HCT116 (cell line): Measurements from ENCODE around the gene DOCK7. TPM values are rescaled to one million over a fixed set of nuclear protein-coding genes. Genes with fewer than 3 reads are reported as not detected.
A peak's percentile ranks its signal among the peaks of the same experiment; 100 is the strongest.

Experiments
- ATAC-seq: fragments of 200-7000 bp; cut with Tn5 transposase; 2 replicates; pipeline ENCODE4 v1.9.1; 2020; ENCODE audit warnings: mild to moderate bottlenecking, moderate library complexity
- BruUV-seq: library from RNA; stranded (reverse); fragments of 400-500 nt; replicated peaks from 2 replicates; lab custom pipeline; 2021; lab: Mats Ljungman, UMichigan
- CTCF ChIA-PET: fragments of 300-600 bp; sonication (Branson Sonifier 250); formaldehyde crosslinking; loops from one replicate; lab custom pipeline; 2021; ENCODE audit warnings: antibody characterized with exemption; lab: Charles Lee
- POLR2A ChIA-PET: fragments of 300-600, 350-600 bp; sonication (Branson Sonifier 250); formaldehyde crosslinking; loops from one replicate; lab custom pipeline; 2021; ENCODE audit warnings: antibody characterized with exemption; lab: Charles Lee
- RAD21 ChIA-PET, 2 experiments: fragments of 300-600 bp; sonication (Branson Sonifier 250); formaldehyde crosslinking; loops; one replicate each; lab custom pipeline; 2023; ENCODE audit warnings: low total read pairs in 2 of 2; ENCODE audit not compliant: uncharacterized antibody in 2 of 2, unreplicated experiment in 2 of 2, low non-redundant PET in 1 of 2; lab: Charles Lee
- DNase-seq: peaks from one replicate; pipeline ENCODE4 v3.0.0-alpha.2; 2010; ENCODE audit warnings: low read depth, low spot score
- H2AFZ ChIP-seq: fragments of 200-600 bp; shearing (Covaris generic), sonication (generic); 2 replicates; pipeline ENCODE4 v1.6.1; 2017; ENCODE audit warnings: low read depth, mixed run types, mixed read lengths, antibody characterized with exemption, low read length; ENCODE audit not compliant: poor library complexity, severe bottlenecking
- H3K27ac ChIP-seq: 2 replicates; pipeline ENCODE4 v1.5.1; 2012; ENCODE audit warnings: low read depth, low read length
- H3K27me3 ChIP-seq: fragments of 200-600 bp; sonication (generic); 2 replicates; pipeline ENCODE4 v1.6.1; 2016; ENCODE audit warnings: mixed run types, low read length, mixed read lengths; ENCODE audit not compliant: insufficient read depth
- H3K36me3 ChIP-seq, 2 experiments: fragments of 200-500 bp in 1 of 2; fragments of 200-600 bp in 1 of 2; sonication (Bioruptor generic) in 1 of 2; sonication (generic) in 1 of 2; 2 replicates each; pipeline versions ENCODE4 v1.5.1 to v1.6.1; 2014 to 2016; ENCODE audit warnings: low read length in 2 of 2, inconsistent platforms in 1 of 2, mixed read lengths in 1 of 2, mixed run types in 1 of 2; ENCODE audit not compliant: insufficient read depth in 2 of 2, control insufficient read depth in 1 of 2
- H3K4me1 ChIP-seq, 2 experiments: fragments of 200-600 bp in 1 of 2; sonication (generic) in 1 of 2; 2 replicates each; pipeline versions ENCODE4 v1.5.1 to v1.6.1; 2012 to 2017; ENCODE audit warnings: low read length in 2 of 2, inconsistent platforms in 1 of 2, mild to moderate bottlenecking in 1 of 2, mixed read lengths in 1 of 2, mixed run types in 1 of 2, moderate library complexity in 1 of 2; ENCODE audit not compliant: insufficient read depth in 2 of 2, control insufficient read depth in 1 of 2
- H3K4me2 ChIP-seq: fragments of 200-600 bp; sonication (generic); 2 replicates; pipeline ENCODE4 v1.6.1; 2017; ENCODE audit warnings: mixed run types, low read length, mixed read lengths
- H3K4me3 ChIP-seq, 2 experiments: fragments of 200-600 bp in 1 of 2; sonication (generic) in 1 of 2; replicated peaks in 1 of 2; 2 replicates each; pipeline ENCODE4 v1.5.1; 2011 to 2016; ENCODE audit warnings: low read length in 2 of 2, control low read depth in 1 of 2, low read depth in 1 of 2, mild to moderate bottlenecking in 1 of 2, mixed read lengths in 1 of 2, mixed run types in 1 of 2
- H3K79me2 ChIP-seq: fragments of 200-600 bp; sonication (generic); 2 replicates; pipeline ENCODE4 v1.6.1; 2017; ENCODE audit warnings: mild to moderate bottlenecking, mixed run types, low read length, moderate library complexity, mixed read lengths; ENCODE audit not compliant: insufficient read depth
- H3K9ac ChIP-seq: fragments of 200-600 bp; sonication (generic); 2 replicates; pipeline ENCODE4 v1.6.1; 2016; ENCODE audit warnings: low read length, mixed read lengths
- H3K9me2 ChIP-seq: fragments of 200-600 bp; sonication (generic), shearing (Covaris generic); 2 replicates; pipeline ENCODE4 v1.6.1; 2017; ENCODE audit warnings: mixed run types, mild to moderate bottlenecking, moderate library complexity; ENCODE audit not compliant: insufficient read depth
- H3K9me3 ChIP-seq, 2 experiments: fragments of 200-500 bp in 1 of 2; fragments of 200-600 bp in 1 of 2; sonication (Bioruptor generic) in 1 of 2; sonication (generic) in 1 of 2; 2 replicates each; pipeline ENCODE4 v1.6.1; 2014 to 2017; ENCODE audit warnings: low read length in 2 of 2, mixed read lengths in 2 of 2, inconsistent platforms in 1 of 2, low read depth in 1 of 2, mild to moderate bottlenecking in 1 of 2, mixed run types in 1 of 2, moderate library complexity in 1 of 2; ENCODE audit not compliant: control insufficient read depth in 1 of 2, insufficient read depth in 1 of 2
- H4K20me1 ChIP-seq: fragments of 200-600 bp; sonication (generic), shearing (Covaris generic); 2 replicates; pipeline ENCODE4 v1.6.1; 2017; ENCODE audit warnings: mixed run types, mild to moderate bottlenecking, moderate library complexity; ENCODE audit not compliant: insufficient read depth
- CBX3 ChIP-seq: IDR thresholded peaks from 2 replicates; pipeline ENCODE4 v1.6.1; 2012; ENCODE audit warnings: low read depth
- CEBPB ChIP-seq: IDR thresholded peaks from 2 replicates; pipeline ENCODE4 v1.6.1; 2012; ENCODE audit warnings: low read depth
- ELF1 ChIP-seq: IDR thresholded peaks from 2 replicates; pipeline ENCODE4 v1.6.1; 2012; ENCODE audit warnings: low read depth, borderline replicate concordance
- EZH2 ChIP-seq: fragments of 200-600 bp; sonication (generic); IDR thresholded peaks from 2 replicates; pipeline ENCODE4 v1.6.1; 2017; ENCODE audit warnings: antibody characterized with exemption, mixed run types
- MAX ChIP-seq: IDR thresholded peaks from 2 replicates; pipeline ENCODE4 v1.6.1; 2012
- RAD21 ChIP-seq: IDR thresholded peaks from 2 replicates; pipeline ENCODE4 v1.6.1; 2012; ENCODE audit warnings: low read depth, mild to moderate bottlenecking
- REST ChIP-seq: IDR thresholded peaks from 2 replicates; pipeline ENCODE4 v1.6.1; 2012; ENCODE audit warnings: low read depth
- TCF7L2 ChIP-seq: IDR thresholded peaks from 2 replicates; pipeline ENCODE4 v1.7.0; 2011; ENCODE audit warnings: borderline replicate concordance, inconsistent platforms; ENCODE audit not compliant: insufficient read depth, insufficient read length; ENCODE audit errors: extremely low read depth
- YY1 ChIP-seq: IDR thresholded peaks from 2 replicates; pipeline ENCODE4 v1.6.1; 2011; ENCODE audit warnings: low read length, low read depth, moderate library complexity, mild to moderate bottlenecking; ENCODE audit not compliant: insufficient replicate concordance; ENCODE audit errors: extremely low read depth
- ZFX ChIP-seq: fragments of 450-650 bp; IDR thresholded peaks from 2 replicates; pipeline ENCODE4 v1.6.1; 2017
- ZNF274 ChIP-seq: fragments of 200-500 bp; sonication (Bioruptor generic); IDR thresholded peaks from 2 replicates; pipeline ENCODE4 v1.6.1; 2014; ENCODE audit warnings: mild to moderate bottlenecking, low read depth, low read length, inconsistent platforms
- intact Hi-C: fragments of 100-400 bp; cut with micrococcal nuclease; formaldehyde crosslinking; loops from 2 replicates; pipeline ENCODE4 v1.10.0; 2022
- total RNA-seq: library from RNA; stranded (reverse); gene quantifications from one replicate; pipeline ENCODE4 v1.2.1, GENCODE V29; 2021; ENCODE audit not compliant: unreplicated experiment
- TF ChIP-seq, protein P1 (sequence below), 3 experiments: fragments of 200-600 bp in 1 of 3; sonication (generic) in 1 of 3; IDR thresholded peaks in 2 of 3; conservative IDR thresholded peaks in 1 of 3; 2 replicates each; pipeline ENCODE4 v1.5.1; 2012 to 2017; ENCODE audit warnings: low read depth in 2 of 3, low read length in 2 of 3, antibody characterized with exemption in 1 of 3, borderline replicate concordance in 1 of 3, control low read depth in 1 of 3, mild to moderate bottlenecking in 1 of 3, mixed read lengths in 1 of 3, mixed run types in 1 of 3, moderate library complexity in 1 of 3; ENCODE audit not compliant: insufficient read depth in 1 of 3
- TF ChIP-seq, protein P2 (sequence below): IDR thresholded peaks from 2 replicates; pipeline ENCODE4 v1.6.1; 2012

The DOCK7 gene
- total RNA-seq, 1 experiment from 2014 or later, result 49.0 TPM

DNA sequence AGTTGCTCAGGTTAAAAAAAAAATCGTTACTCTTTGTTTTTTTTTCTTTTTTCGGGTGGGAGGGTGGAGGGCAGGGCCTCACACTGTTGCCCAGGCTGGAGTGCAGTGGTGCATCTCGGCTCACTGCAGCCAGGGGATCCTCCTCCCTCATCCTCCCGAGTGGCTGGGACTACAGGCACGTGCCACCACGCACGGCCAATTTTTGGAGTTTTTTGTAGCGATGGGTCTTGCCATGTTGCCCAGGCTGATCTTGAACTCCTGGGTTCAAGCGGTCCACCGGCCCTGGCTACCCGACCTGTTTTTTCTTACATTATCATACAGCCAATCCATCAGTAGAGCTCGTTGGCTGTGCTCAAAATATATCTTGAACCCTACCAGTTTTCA lies 253.6 kb downstream of the DOCK7 start:
- no peak for TF ChIP-seq YY1
- TF ChIP-seq EZH2, result no peak
- TF ChIP-seq ELF1, result no peak
- intact Hi-C loops, result no loop called here
- Histone ChIP-seq H3K27ac (no peak overlapping the region), H3K9ac (peak overlapping the region; percentile 99; the same call in 1 of the 2 replicates), H3K79me2 (peaks cover 36% of the 10 kb centered on the region), H4K20me1 (peaks cover under 1% of the 10 kb centered on the region; the same call in 1 of the 2 replicates), H3K27me3 (no peaks in the 10 kb centered on the region), H3K36me3 (no peaks in the 10 kb centered on the region), H3K9me2 (no peaks in the 10 kb centered on the region), H3K9me3 (no peaks in the 10 kb centered on the region), H3K4me3 (peak overlapping the region in 1 of 2 experiments; percentile 93; a peak in 1 of 4 replicates), H3K4me1 (peaks cover 6 to 21% of the 10 kb centered on the region in 2 experiments; a peak in 3 of 4 replicates), H2AFZ (no peak overlapping the region), H3K4me2 (peak overlapping the region; percentile 80)
- ATAC-seq (no peak), DNase-seq (no peak)
- ChIA-PET POLR2A (no interaction called here), CTCF (no interaction called here), RAD21 (no interaction called here)
- no TSS peak for BruUV-seq

DNA sequence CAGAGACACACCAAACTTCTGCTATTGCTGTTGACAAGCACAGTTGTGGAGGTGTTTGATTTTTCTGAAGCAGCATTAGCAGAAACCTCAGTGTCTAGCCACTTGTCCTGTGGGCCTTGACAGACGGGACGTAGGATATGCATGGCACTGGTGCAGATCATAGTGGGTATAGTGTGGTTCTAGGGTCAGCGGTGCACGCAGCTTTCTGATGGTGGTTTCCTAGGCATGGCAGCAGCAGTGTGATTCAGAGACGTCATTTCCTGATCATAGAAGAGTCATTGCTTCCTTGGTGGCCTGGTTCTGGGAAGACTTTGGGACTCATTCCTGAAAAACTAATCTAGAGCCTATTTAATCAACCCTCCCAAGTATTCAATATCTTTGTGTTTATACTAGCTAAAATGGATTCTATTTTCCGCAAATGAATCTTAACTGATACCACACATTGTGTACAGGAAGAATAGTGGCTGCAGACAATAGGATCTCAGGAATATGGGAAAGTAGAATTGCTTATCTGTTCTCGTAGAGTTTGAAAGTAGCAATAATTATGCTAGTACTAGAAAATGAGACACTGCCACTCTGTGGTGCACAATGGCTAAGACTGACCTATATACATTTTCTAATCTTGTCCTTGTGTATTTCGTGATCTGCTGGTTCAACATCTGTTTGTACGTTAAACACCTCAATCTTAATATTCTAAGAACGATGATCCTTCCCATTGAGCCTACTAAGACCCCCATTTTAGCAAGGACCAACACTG lies 254.1 kb downstream of the DOCK7 start:
- intact Hi-C loops, result no loop called here
- no peak for ATAC-seq
- POLR2A ChIA-PET, result no interaction called here

More for the DNA sequence above, 254.1 kb downstream of the DOCK7 start:
- Histone ChIP-seq H3K4me3 (no peak overlapping the region), H3K27me3 (no peaks in the 10 kb centered on the region), H3K4me2 (peak overlapping the region; percentile 80; the same call in 1 of the 2 replicates), H3K4me1 (peaks cover 6 to 21% of the 10 kb centered on the region in 2 experiments; a peak in 3 of 4 replicates), H3K9ac (no peak overlapping the region), H3K36me3 (no peaks in the 10 kb centered on the region), H4K20me1 (no peaks in the 10 kb centered on the region), H3K27ac (no peak overlapping the region)
- no peak for DNase-seq
- RAD21 ChIA-PET, result no interaction called here
- no TSS peak for BruUV-seq
- TF ChIP-seq REST (no peak), MAX (no peak), CBX3 (no peak), RAD21 (peak; percentile 44), ZFX (no peak), ZNF274 (no peak), TCF7L2 (no peak), CEBPB (no peak), EZH2 (no peak)
- TF ChIP-seq, protein P1, sequence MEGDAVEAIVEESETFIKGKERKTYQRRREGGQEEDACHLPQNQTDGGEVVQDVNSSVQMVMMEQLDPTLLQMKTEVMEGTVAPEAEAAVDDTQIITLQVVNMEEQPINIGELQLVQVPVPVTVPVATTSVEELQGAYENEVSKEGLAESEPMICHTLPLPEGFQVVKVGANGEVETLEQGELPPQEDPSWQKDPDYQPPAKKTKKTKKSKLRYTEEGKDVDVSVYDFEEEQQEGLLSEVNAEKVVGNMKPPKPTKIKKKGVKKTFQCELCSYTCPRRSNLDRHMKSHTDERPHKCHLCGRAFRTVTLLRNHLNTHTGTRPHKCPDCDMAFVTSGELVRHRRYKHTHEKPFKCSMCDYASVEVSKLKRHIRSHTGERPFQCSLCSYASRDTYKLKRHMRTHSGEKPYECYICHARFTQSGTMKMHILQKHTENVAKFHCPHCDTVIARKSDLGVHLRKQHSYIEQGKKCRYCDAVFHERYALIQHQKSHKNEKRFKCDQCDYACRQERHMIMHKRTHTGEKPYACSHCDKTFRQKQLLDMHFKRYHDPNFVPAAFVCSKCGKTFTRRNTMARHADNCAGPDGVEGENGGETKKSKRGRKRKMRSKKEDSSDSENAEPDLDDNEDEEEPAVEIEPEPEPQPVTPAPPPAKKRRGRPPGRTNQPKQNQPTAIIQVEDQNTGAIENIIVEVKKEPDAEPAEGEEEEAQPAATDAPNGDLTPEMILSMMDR (IDR thresholded peaks at IDR 0.05 in 2 of 3, conservative IDR thresholded peaks at IDR 0.05 in 1 of 3; ENCODE audit: borderline replicate concordance in 1 of 3, insufficient read depth in 1 of 3, low read depth in 2 of 3, low read length in 2 of 3), result peak in 2 of 3 experiments; percentile 5 to 24; a peak in 2 of 6 replicates
- TF ChIP-seq, protein P2, sequence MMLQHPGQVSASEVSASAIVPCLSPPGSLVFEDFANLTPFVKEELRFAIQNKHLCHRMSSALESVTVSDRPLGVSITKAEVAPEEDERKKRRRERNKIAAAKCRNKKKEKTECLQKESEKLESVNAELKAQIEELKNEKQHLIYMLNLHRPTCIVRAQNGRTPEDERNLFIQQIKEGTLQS, result no peak
- TF ChIP-seq, all 23 proteins: peak for 2
- Histone ChIP-seq H2AFZ (no peak overlapping the region), H3K9me3 (no peaks in the 10 kb centered on the region), H3K79me2 (peaks cover 30% of the 10 kb centered on the region), H3K9me2 (no peaks in the 10 kb centered on the region)
- CTCF ChIA-PET, result no interaction called here
